ENCODE data around the gene XPR1.

DNA sequence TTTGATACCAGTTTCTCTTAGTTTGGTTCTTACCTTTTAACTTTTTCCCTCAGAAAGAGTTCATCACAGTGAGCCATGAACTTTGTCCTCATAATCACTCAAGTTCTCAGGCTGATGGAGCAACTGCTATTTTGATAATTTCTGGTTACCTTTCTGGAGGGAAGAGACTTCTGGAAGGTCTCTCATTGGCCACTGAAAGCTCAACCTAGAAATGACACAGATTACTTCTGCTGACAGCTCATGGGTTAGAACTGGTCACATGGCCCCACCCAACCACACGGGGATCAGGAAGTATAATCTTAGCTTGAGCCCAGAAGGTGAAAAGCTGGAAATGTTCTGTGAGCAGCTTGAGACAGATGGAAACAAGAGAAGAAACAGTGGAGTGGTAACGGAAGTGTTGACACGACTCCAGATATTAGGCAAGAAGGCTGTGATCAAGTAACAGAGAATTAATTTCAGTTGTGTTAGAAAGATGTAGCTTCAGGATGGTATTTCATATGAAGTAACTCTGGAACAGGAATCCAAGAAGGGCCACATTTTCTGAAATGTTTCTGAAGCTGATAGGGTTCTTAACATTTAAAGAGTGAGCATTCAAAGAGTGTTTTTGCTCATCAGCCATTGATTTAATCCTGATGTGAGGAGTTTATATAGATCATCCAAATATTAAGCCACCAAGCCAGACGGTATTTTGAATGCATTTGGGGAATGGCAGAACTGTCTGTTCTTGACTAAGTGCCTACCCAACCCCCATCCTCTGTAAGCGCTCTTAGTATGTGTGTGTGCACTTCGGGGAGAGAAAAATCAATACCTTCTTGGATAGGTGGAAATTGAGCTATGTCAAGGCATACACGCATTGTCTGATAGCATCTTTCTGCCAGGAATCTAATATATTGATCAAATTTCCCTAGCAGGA, 21.9 kb upstream of the XPR1 start:
- TF ChIP-seq, protein P1, sequence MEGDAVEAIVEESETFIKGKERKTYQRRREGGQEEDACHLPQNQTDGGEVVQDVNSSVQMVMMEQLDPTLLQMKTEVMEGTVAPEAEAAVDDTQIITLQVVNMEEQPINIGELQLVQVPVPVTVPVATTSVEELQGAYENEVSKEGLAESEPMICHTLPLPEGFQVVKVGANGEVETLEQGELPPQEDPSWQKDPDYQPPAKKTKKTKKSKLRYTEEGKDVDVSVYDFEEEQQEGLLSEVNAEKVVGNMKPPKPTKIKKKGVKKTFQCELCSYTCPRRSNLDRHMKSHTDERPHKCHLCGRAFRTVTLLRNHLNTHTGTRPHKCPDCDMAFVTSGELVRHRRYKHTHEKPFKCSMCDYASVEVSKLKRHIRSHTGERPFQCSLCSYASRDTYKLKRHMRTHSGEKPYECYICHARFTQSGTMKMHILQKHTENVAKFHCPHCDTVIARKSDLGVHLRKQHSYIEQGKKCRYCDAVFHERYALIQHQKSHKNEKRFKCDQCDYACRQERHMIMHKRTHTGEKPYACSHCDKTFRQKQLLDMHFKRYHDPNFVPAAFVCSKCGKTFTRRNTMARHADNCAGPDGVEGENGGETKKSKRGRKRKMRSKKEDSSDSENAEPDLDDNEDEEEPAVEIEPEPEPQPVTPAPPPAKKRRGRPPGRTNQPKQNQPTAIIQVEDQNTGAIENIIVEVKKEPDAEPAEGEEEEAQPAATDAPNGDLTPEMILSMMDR (IDR thresholded peaks at IDR 0.05): no peak
- no peak for TF ChIP-seq POLR2A (IDR thresholded peaks at IDR 0.05)
- TF ChIP-seq EP300 (IDR thresholded peaks at IDR 0.05; ENCODE audit: low read depth): no peak

All from transverse colon (tissue), 3 donors.